ENCODE measurements around the gene METTL6.
"Not testable (repeated sequence)": the region's sequence is repeated elsewhere in the genome, so short reads cannot be mapped to it uniquely, and the experiment has no call there.

Gene METTL6

GRCh38 chr3:15450438-15451215, 23.3 kb upstream of the METTL6 start:
- DNase-seq, result no peak

- no peak for DNase-seq
Observed at GRCh38 chr3:15449489-15450224, 22.3 kb upstream of the METTL6 start.

- no peak for DNase-seq
Observed at GRCh38 chr3:15443826-15444524, 16.6 kb upstream of the METTL6 start.

- DNase-seq, result no peak
Observed at GRCh38 chr3:15440891-15441290, 13.5 kb upstream of the METTL6 start.

- DNase-seq, result no peak
Observed at GRCh38 chr3:15439476-15439875, 12.1 kb upstream of the METTL6 start.

GRCh38 chr3:15438983-15439382, 11.6 kb upstream of the METTL6 start:
- DNase-seq, result no peak

- DNase-seq, result no peak
Observed at GRCh38 chr3:15436246-15436645, 8.9 kb upstream of the METTL6 start.

- no peak for DNase-seq
Observed at GRCh38 chr3:15434756-15435155, 7.4 kb upstream of the METTL6 start.

GRCh38 chr3:15433531-15433930, 6.2 kb upstream of the METTL6 start:
- DNase-seq, result no peak

- no peak for DNase-seq
Observed at GRCh38 chr3:15431256-15431837, 4.0 kb upstream of the METTL6 start.

GRCh38 chr3:15430624-15431023, 3.3 kb upstream of the METTL6 start:
- no peak for DNase-seq

GRCh38 chr3:15429080-15429479, 1.7 kb upstream of the METTL6 start:
- no peak for DNase-seq

- DNase-seq, result no peak
Observed at GRCh38 chr3:15428539-15428938, 1.2 kb upstream of the METTL6 start.

GRCh38 chr3:15427981-15428380, 637 bp upstream of the METTL6 start:
- DNase-seq, result no peak

- DNase-seq, result no peak
Observed at GRCh38 chr3:15426579-15427118, 695 bp downstream of the METTL6 start.

- no peak for DNase-seq
Observed at GRCh38 chr3:15420871-15421270, 6.5 kb downstream of the METTL6 start.

GRCh38 chr3:15410966-15411365, 16.4 kb downstream of the METTL6 start:
- not testable (repeated sequence) for DNase-seq

GRCh38 chr3:15409774-15410173, 17.6 kb downstream of the METTL6 start:
- DNase-seq, result no peak

GRCh38 chr3:15409239-15409638, 18.1 kb downstream of the METTL6 start:
- DNase-seq, result no peak

GRCh38 chr3:15405448-15406050, 21.8 kb downstream of the METTL6 start:
- no peak for DNase-seq

- no peak for DNase-seq
Observed at GRCh38 chr3:15404767-15405166, 22.6 kb downstream of the METTL6 start.

- DNase-seq, result no peak
Observed at GRCh38 chr3:15403965-15404364, 23.4 kb downstream of the METTL6 start.

- no peak for DNase-seq
Observed at GRCh38 chr3:15403495-15403894, 23.8 kb downstream of the METTL6 start.
